A673 (cell line): ENCODE data around the gene PAQR5. TPM values are rescaled to one million over a fixed set of nuclear protein-coding genes. Genes with fewer than 3 reads are reported as not detected.
A peak's percentile ranks its signal among the peaks of the same experiment; 100 is the strongest.

Experiments used
- BruUV-seq: library from RNA; stranded (reverse); fragments of 400-500 nt; replicated peaks from 2 replicates; lab custom pipeline; 2021; lab: Mats Ljungman, UMichigan
- CTCF ChIA-PET: fragments of 300-600 bp; sonication (Branson Sonifier 250); formaldehyde crosslinking; loops from one replicate; lab custom pipeline; 2022; ENCODE audit warnings: antibody characterized with exemption; lab: Charles Lee
- POLR2A ChIA-PET: fragments of 300-600 bp; sonication (Branson Sonifier 250); formaldehyde crosslinking; loops from one replicate; lab custom pipeline; 2022; ENCODE audit warnings: antibody characterized with exemption; ENCODE audit not compliant: low non-redundant PET; lab: Charles Lee
- DNase-seq: peaks from one replicate; pipeline ENCODE4 v3.0.0-alpha.2; 2015; ENCODE audit warnings: low spot score
- H3K27ac ChIP-seq: fragments of 200-600 bp; sonication (generic); 2 replicates; pipeline ENCODE4 v1.5.1; 2016; ENCODE audit warnings: mixed run types, low read depth, mild to moderate bottlenecking, mixed read lengths, antibody characterized with exemption, low read length; ENCODE audit not compliant: poor library complexity, severe bottlenecking
- H3K27me3 ChIP-seq: fragments of 200-600 bp; sonication (generic); replicated peaks from 2 replicates; pipeline ENCODE4 v1.6.1; 2017; ENCODE audit warnings: mixed run types, low read depth, mild to moderate bottlenecking, mixed read lengths, antibody characterized with exemption, low read length; ENCODE audit not compliant: insufficient read depth, poor library complexity
- H3K36me3 ChIP-seq: fragments of 200-600 bp; sonication (generic); 2 replicates; pipeline ENCODE4 v1.6.1; 2016; ENCODE audit warnings: mixed run types, mild to moderate bottlenecking, mixed read lengths, antibody characterized with exemption, low read length; ENCODE audit not compliant: insufficient read depth, poor library complexity, severe bottlenecking
- H3K4me1 ChIP-seq: fragments of 200-600 bp; sonication (generic); 2 replicates; pipeline ENCODE4 v1.6.1; 2017; ENCODE audit warnings: mixed run types, mild to moderate bottlenecking, mixed read lengths, antibody characterized with exemption, low read length; ENCODE audit not compliant: insufficient read depth, poor library complexity, severe bottlenecking
- H3K4me3 ChIP-seq: fragments of 200-600 bp; sonication (generic); 2 replicates; pipeline ENCODE4 v1.5.1; 2016; ENCODE audit warnings: low read depth, mixed run types, mild to moderate bottlenecking, mixed read lengths, low read length; ENCODE audit not compliant: poor library complexity, severe bottlenecking
- H3K9me3 ChIP-seq: fragments of 200-600 bp; sonication (generic); 2 replicates; pipeline ENCODE4 v1.6.1; 2016; ENCODE audit warnings: mixed run types, low read depth, mild to moderate bottlenecking, mixed read lengths, antibody characterized with exemption, low read length; ENCODE audit not compliant: poor library complexity, severe bottlenecking
- CTCF ChIP-seq: fragments of 300-800, 200-600 bp; sonication (generic); conservative IDR thresholded peaks from 2 replicates; pipeline ENCODE4 v1.5.1; 2017; ENCODE audit warnings: low read depth, mild to moderate bottlenecking, antibody characterized with exemption, low read length, moderate library complexity, mixed read lengths
- EZH2 ChIP-seq: fragments of 200-600 bp; sonication (generic); IDR thresholded peaks from 2 replicates; pipeline ENCODE4 v1.6.1; 2017; ENCODE audit warnings: borderline replicate concordance, low read depth, mild to moderate bottlenecking, mixed read lengths, antibody characterized with exemption, low read length; ENCODE audit not compliant: poor library complexity, severe bottlenecking
- intact Hi-C: fragments of 100-400 bp; cut with micrococcal nuclease; formaldehyde crosslinking; loops from one replicate; pipeline ENCODE4 v1.10.0; 2022; ENCODE audit not compliant: unreplicated experiment
- total RNA-seq: library from RNA; stranded (reverse); gene quantifications from 2 replicates; pipeline ENCODE4 v1.2.3, GENCODE V29; 2021

The PAQR5 gene
- total RNA-seq, 1 experiment from 2014 or later = 19.1 TPM

DNA sequence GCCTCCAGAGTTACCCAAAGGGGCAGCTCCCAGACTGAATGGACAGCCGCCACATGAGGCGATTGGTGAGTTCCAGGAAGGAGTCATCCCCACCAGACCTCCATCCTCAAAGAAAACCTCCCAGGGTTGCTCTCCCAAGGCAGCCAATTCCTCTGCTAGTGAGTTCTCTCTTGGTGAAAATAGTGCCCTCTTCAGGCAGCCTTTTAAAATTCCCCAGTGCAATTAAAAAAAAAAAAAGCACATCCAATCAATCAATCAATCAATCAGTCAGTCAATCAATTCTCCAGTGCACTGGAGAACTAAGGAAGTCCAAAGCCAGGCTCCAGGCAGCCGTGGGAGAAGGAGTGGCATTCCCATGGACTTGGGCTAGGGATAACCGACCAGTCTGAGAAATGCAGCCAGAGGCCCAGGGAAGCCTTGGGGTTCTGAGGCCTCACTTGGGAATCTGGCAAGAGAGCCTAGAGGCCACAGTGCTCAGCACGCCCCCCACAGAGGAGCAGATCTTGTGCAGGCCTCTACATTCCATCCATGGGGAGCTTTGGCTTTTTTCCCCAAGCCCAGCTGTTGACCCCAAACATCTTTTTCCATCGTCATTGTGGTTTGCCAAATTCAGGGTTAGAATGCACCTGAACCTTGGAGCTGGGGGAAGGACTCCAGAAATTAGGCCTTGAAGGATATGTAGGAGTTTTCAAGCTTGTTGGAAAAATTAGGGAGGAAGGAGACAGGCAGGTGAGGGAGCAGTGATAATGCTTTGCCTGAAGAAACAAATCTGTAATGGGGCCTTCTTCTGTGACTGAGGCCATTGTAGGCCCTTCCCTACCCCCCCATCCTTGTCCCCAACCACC is 4.8 kb downstream of the PAQR5 start:
- no TSS peak for BruUV-seq
- H3K27me3 ChIP-seq = no peaks in the 10 kb centered on the region
- H3K27ac ChIP-seq = peak overlapping the region; percentile 28
- H3K4me3 ChIP-seq = no peak overlapping the region
- H3K4me1 ChIP-seq = peaks cover 16% of the 10 kb centered on the region
- H3K9me3 ChIP-seq = no peaks in the 10 kb centered on the region
- POLR2A ChIA-PET = no interaction called here
- TF ChIP-seq CTCF = peak; percentile 64
- TF ChIP-seq EZH2 = no peak
- H3K36me3 ChIP-seq = peaks cover 3% of the 10 kb centered on the region
- CTCF ChIA-PET = no interaction called here
- DNase-seq = peak; percentile 39
- intact Hi-C loops = no loop called here

GRCh38 chr15:69304182-69304545 is 5.5 kb downstream of the PAQR5 start:
- ChIA-PET POLR2A (no interaction called here), CTCF (no interaction called here)
- intact Hi-C loops = no loop called here
- H3K27me3 ChIP-seq = no peaks in the 10 kb centered on the region
- TF ChIP-seq EZH2 = no peak
- no peak for TF ChIP-seq CTCF
- BruUV-seq = no TSS peak
- H3K36me3 ChIP-seq = peaks cover 3% of the 10 kb centered on the region
- H3K27ac ChIP-seq = peak overlapping the region; percentile 28
- H3K9me3 ChIP-seq = no peaks in the 10 kb centered on the region
- H3K4me1 ChIP-seq = peaks cover 16% of the 10 kb centered on the region
- H3K4me3 ChIP-seq = no peak overlapping the region
- peak; percentile 45 for DNase-seq

DNA sequence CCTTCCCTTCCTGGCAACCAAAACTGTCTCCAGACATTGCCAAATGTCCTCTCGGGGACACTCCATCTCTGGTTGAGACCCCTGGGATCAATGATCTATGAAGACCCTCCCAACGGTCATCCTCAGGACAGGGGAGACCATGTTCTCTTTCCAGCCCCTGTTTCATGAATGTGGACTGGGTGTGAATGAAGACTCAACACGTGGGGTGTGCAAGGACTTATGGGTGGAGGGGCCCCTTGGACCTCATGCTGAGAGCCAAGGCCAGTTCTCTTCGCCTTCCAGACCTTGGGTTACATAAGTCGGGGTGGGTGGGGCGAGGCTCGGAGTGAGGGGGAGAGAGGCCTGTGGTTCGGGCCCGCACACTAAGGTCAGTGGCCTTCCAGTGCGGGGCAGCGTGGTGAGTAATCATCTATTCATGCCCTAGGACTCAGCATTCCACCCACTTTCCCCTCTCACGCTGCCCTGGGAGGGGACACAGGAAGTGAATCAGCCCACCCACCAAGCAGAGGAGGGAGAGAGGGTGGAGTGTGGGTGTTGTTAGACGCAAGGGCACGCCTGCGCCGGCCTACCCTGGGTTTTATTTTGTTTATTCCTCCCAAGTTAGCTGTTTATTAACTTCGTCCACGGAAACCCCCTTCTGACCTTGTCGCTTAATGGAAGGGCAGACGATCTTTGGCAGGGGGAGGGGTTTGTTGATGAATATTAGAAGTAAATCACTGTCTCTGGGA is 6.7 kb downstream of the PAQR5 start:
- intact Hi-C loops = no loop called here
- Histone ChIP-seq H3K36me3 (peaks cover 3% of the 10 kb centered on the region), H3K4me3 (no peak overlapping the region), H3K4me1 (peaks cover 10% of the 10 kb centered on the region), H3K9me3 (no peaks in the 10 kb centered on the region), H3K27me3 (no peaks in the 10 kb centered on the region), H3K27ac (no peak overlapping the region)
- BruUV-seq = no TSS peak
- DNase-seq = peak; percentile 38
- POLR2A ChIA-PET = no interaction called here
- CTCF ChIA-PET = no interaction called here
- TF ChIP-seq CTCF (no peak), EZH2 (no peak)
